ENCODE measurements around the gene PIK3CA. TPM values are rescaled to one million over a fixed set of nuclear protein-coding genes. Genes with fewer than 3 reads are reported as not detected.

PIK3CA gene
- total and polyA plus RNA-seq, 10 donors, result 4.9 to 40.2 (median 30.9) TPM

GRCh38 chr3:179151474-179151873 lies 3.3 kb downstream of the PIK3CA start:
- Histone ChIP-seq H3K36me3 (no peaks in the 10 kb centered on the region), H3K9me3 (no peaks in the 10 kb centered on the region), H3K4me1 (peaks cover 4 to 78% (median 57%) of the 10 kb centered on the region in 6 donors), H3K27ac (no peak overlapping the region), H3K4me3 (no peak overlapping the region), H3K27me3 (replicated peaks in 1 of 7) (no peaks in the 10 kb centered on the region)
- no peak for DNase-seq
- intact Hi-C loops (cut with DNase I; ENCODE audit: low total_unique reads), result no loop called here
- TF ChIP-seq CTCF (IDR thresholded peaks at IDR 0.05 in 8 of 11, conservative IDR thresholded peaks at IDR 0.05 in 3 of 11), result no peak
- no peak for TF ChIP-seq POLR2AphosphoS5 (IDR thresholded peaks at IDR 0.05)
- no peak for TF ChIP-seq POLR2A (IDR thresholded peaks at IDR 0.05)

GRCh38 chr3:179156170-179156569 lies 8.0 kb downstream of the PIK3CA start:
- no peak for DNase-seq
- H3K27ac ChIP-seq, result no peak overlapping the region
- WGBS, 5 donors, result 79 to 89% (median 81%) methylated on average over 1 of the region's 1 CpG
- H3K36me3 ChIP-seq, result no peaks in the 10 kb centered on the region
- TF ChIP-seq CTCF (IDR thresholded peaks at IDR 0.05 in 8 of 11, conservative IDR thresholded peaks at IDR 0.05 in 3 of 11), result no peak
- no peak for TF ChIP-seq POLR2AphosphoS5 (IDR thresholded peaks at IDR 0.05)
- TF ChIP-seq POLR2A (IDR thresholded peaks at IDR 0.05), result no peak
- no peaks in the 10 kb centered on the region for H3K9me3 ChIP-seq
- no peak overlapping the region for H3K4me3 ChIP-seq
- H3K27me3 ChIP-seq (replicated peaks in 1 of 7), result no peaks in the 10 kb centered on the region
- H3K4me1 ChIP-seq, result peaks cover 4 to 95% (median 62%) of the 10 kb centered on the region in 6 donors
- intact Hi-C loops (cut with DNase I; ENCODE audit: low total_unique reads), result no loop called here

- peaks cover 4 to 95% (median 60%) of the 10 kb centered on the region in 6 donors for H3K4me1 ChIP-seq
- H3K27me3 ChIP-seq (replicated peaks in 1 of 7), result no peaks in the 10 kb centered on the region
- H3K4me3 ChIP-seq, result no peak overlapping the region
- intact Hi-C loops (cut with DNase I; ENCODE audit: low total_unique reads), result no loop called here
- H3K9me3 ChIP-seq, result no peaks in the 10 kb centered on the region
- H3K36me3 ChIP-seq, result no peaks in the 10 kb centered on the region
- no peak for TF ChIP-seq CTCF (IDR thresholded peaks at IDR 0.05 in 8 of 11, conservative IDR thresholded peaks at IDR 0.05 in 3 of 11)
- no peak for TF ChIP-seq POLR2A (IDR thresholded peaks at IDR 0.05)
- no peak for TF ChIP-seq POLR2AphosphoS5 (IDR thresholded peaks at IDR 0.05)
- DNase-seq, result no peak
- 67 to 96% (median 84%) methylated on average over 1 of the region's 1 CpG for WGBS, 5 donors
- H3K27ac ChIP-seq, result no peak overlapping the region
Observed at GRCh38 chr3:179156775-179157174, 8.6 kb downstream of the PIK3CA start.

- WGBS, 5 donors, result 62 to 79% (median 69%) methylated on average over 6 of the region's 6 CpGs
- no peaks in the 10 kb centered on the region for H3K36me3 ChIP-seq
- no peak for DNase-seq
- H3K27ac ChIP-seq, result no peak overlapping the region
- intact Hi-C loops (cut with DNase I; ENCODE audit: low total_unique reads), result no loop called here
- no peaks in the 10 kb centered on the region for H3K27me3 ChIP-seq (replicated peaks in 1 of 7)
- H3K4me3 ChIP-seq, result no peak overlapping the region
- TF ChIP-seq POLR2AphosphoS5 (IDR thresholded peaks at IDR 0.05), result no peak
- TF ChIP-seq POLR2A (IDR thresholded peaks at IDR 0.05), result no peak
- no peak for TF ChIP-seq CTCF (IDR thresholded peaks at IDR 0.05 in 8 of 11, conservative IDR thresholded peaks at IDR 0.05 in 3 of 11)
- H3K4me1 ChIP-seq, result peaks cover 0 to 94% (median 56%) of the 10 kb centered on the region in 6 donors
- no peaks in the 10 kb centered on the region for H3K9me3 ChIP-seq
Observed at GRCh38 chr3:179158336-179159039, 10.3 kb downstream of the PIK3CA start.

Data from spleen (tissue), 11 donors.